SU-DHL-6 (cell line): ENCODE data around the gene ZNF423.

Experiments used
- H2AFZ ChIP-seq: fragments of 200-600 bp; sonication (generic); 2 replicates; pipeline ENCODE4 v1.6.1; 2014; ENCODE audit warnings: low read depth, mild to moderate bottlenecking, moderate library complexity, mixed read lengths, antibody characterized with exemption, low read length; ENCODE audit not compliant: severe bottlenecking
- H3F3A ChIP-seq: fragments of 200-600 bp; shearing (Covaris generic); 2 replicates; pipeline ENCODE4 v1.6.0; 2016; ENCODE audit warnings: antibody characterized with exemption, mild to moderate bottlenecking; ENCODE audit not compliant: insufficient read depth
- H3K27ac ChIP-seq: fragments of 200-600 bp; sonication (generic); 2 replicates; pipeline ENCODE4 v1.5.1; 2016; ENCODE audit warnings: low read depth, mild to moderate bottlenecking, low read length, moderate library complexity, mixed read lengths
- H3K27me3 ChIP-seq: fragments of 200-600 bp; sonication (generic), shearing (Covaris generic); 2 replicates; pipeline ENCODE4 v1.6.0; 2014; ENCODE audit warnings: mild to moderate bottlenecking, low read length
- H3K36me3 ChIP-seq: fragments of 200-600 bp; sonication (generic); 2 replicates; pipeline ENCODE4 v1.6.1; 2014; ENCODE audit warnings: mild to moderate bottlenecking, low read length, mixed read lengths
- H3K4me2 ChIP-seq: fragments of 300-600, 200-600 bp; shearing (Covaris generic), sonication (generic); 2 replicates; pipeline ENCODE4 v1.6.0; 2014; ENCODE audit warnings: low read length, low read depth, mild to moderate bottlenecking; ENCODE audit not compliant: poor library complexity, severe bottlenecking
- H3K4me3 ChIP-seq: fragments of 200-600 bp; sonication (generic); 2 replicates; pipeline ENCODE4 v1.5.1; 2014; ENCODE audit warnings: antibody characterized with exemption, low read length, mild to moderate bottlenecking, mixed read lengths; ENCODE audit not compliant: insufficient read depth, poor library complexity, severe bottlenecking
- H3K79me2 ChIP-seq: fragments of 200-600 bp; sonication (generic); 2 replicates; pipeline ENCODE4 v1.6.1; 2014; ENCODE audit warnings: mild to moderate bottlenecking, low read length, moderate library complexity; ENCODE audit not compliant: insufficient read depth
- H3K9ac ChIP-seq: fragments of 200-600 bp; sonication (generic); 2 replicates; pipeline ENCODE4 v1.7.0; 2014; ENCODE audit warnings: mild to moderate bottlenecking, low read length
- H3K9me2 ChIP-seq: fragments of 200-600 bp; sonication (generic); replicated peaks from 2 replicates; pipeline ENCODE4 v1.6.1; 2014; ENCODE audit warnings: low read length; ENCODE audit not compliant: insufficient read depth
- H3K9me3 ChIP-seq: fragments of 200-600 bp; sonication (generic); 2 replicates; pipeline ENCODE4 v1.6.1; 2014; ENCODE audit warnings: low read length, mixed read lengths; ENCODE audit not compliant: insufficient read depth
- H4K20me1 ChIP-seq: fragments of 200-600 bp; sonication (generic); 2 replicates; pipeline ENCODE4 v1.6.1; 2014; ENCODE audit warnings: low read depth, mild to moderate bottlenecking, antibody characterized with exemption, low read length, moderate library complexity, mixed read lengths
- CTCF ChIP-seq: fragments of 200-600 bp; sonication (generic); IDR thresholded peaks from one replicate; pipeline ENCODE4 v1.5.1; 2017; ENCODE audit warnings: antibody characterized with exemption, mild to moderate bottlenecking, low read length, moderate library complexity; ENCODE audit not compliant: insufficient read depth, poor library complexity, severe bottlenecking
- EZH2phosphoT487 ChIP-seq: fragments of 200-600 bp; sonication (generic), shearing (Covaris generic); conservative IDR thresholded peaks from 2 replicates; pipeline ENCODE4 v1.6.1; 2018; ENCODE audit warnings: mild to moderate bottlenecking, antibody characterized with exemption, low read length, moderate library complexity, mixed read lengths

Gene ZNF423

DNA sequence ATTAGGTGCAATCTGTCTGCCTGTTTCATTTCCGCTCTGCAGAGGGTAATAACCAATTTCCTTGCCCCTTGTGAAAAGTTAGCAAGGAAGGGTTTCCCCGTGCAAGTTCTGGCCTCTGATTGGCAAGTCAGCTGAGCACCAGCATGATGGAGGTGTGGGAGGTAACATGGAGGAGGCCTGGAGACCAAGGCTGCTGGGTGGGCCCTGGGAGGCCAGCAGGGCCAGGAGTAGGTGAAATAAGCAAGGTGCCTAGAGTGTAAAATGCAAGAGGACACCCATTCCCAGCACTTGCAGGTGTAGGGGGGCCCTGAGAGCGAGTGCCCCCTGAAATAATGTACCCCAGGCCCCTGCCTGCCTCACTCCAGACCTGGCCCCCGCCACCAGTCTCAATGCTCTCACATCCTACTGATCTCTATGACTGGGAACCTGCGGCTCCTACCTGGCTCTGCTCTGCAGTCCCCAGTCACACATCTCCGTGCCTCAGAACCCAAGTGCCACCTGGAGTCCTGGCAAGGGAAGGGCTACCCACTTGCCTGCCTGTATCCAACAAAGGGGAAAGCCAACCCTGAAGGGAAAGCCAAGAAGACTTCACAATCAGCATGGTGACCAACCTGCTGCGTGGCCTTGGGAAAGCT, 366.1 kb downstream of the ZNF423 start:
- H3K36me3 ChIP-seq: no peaks in the 10 kb centered on the region
- H3K4me2 ChIP-seq: no peak overlapping the region
- H2AFZ ChIP-seq: peak overlapping the region; percentile 28
- no peak overlapping the region for H3K27ac ChIP-seq
- no peak overlapping the region for H3K9ac ChIP-seq
- no peak overlapping the region for H3K4me3 ChIP-seq
- H3K9me2 ChIP-seq: no peaks in the 10 kb centered on the region
- H3K79me2 ChIP-seq: no peaks in the 10 kb centered on the region
- H3F3A ChIP-seq: no peaks in the 10 kb centered on the region
- no peaks in the 10 kb centered on the region for H3K9me3 ChIP-seq
- no peaks in the 10 kb centered on the region for H4K20me1 ChIP-seq
- H3K27me3 ChIP-seq: no peaks in the 10 kb centered on the region
- TF ChIP-seq CTCF: no peak
- TF ChIP-seq EZH2phosphoT487: no peak

- Histone ChIP-seq H3K9ac (no peak overlapping the region), H3K9me2 (no peaks in the 10 kb centered on the region), H3K27ac (no peak overlapping the region), H3K36me3 (no peaks in the 10 kb centered on the region), H3K4me2 (no peak overlapping the region), H4K20me1 (no peaks in the 10 kb centered on the region), H3K4me3 (no peak overlapping the region), H3K79me2 (no peaks in the 10 kb centered on the region), H3K27me3 (no peaks in the 10 kb centered on the region), H2AFZ (peak overlapping the region; percentile 28), H3F3A (no peaks in the 10 kb centered on the region), H3K9me3 (no peaks in the 10 kb centered on the region)
- TF ChIP-seq EZH2phosphoT487: no peak
- no peak for TF ChIP-seq CTCF
Observed at GRCh38 chr16:49488740-49489525, 367.0 kb downstream of the ZNF423 start.

GRCh38 chr16:49488336-49488735, 367.6 kb downstream of the ZNF423 start:
- Histone ChIP-seq H3K9me3 (no peaks in the 10 kb centered on the region), H3K9ac (no peak overlapping the region), H3K36me3 (no peaks in the 10 kb centered on the region), H3K27ac (no peak overlapping the region), H3K4me2 (no peak overlapping the region), H3K9me2 (no peaks in the 10 kb centered on the region), H3K27me3 (no peaks in the 10 kb centered on the region), H3F3A (no peaks in the 10 kb centered on the region), H3K4me3 (no peak overlapping the region), H3K79me2 (no peaks in the 10 kb centered on the region), H2AFZ (no peak overlapping the region), H4K20me1 (no peaks in the 10 kb centered on the region)
- TF ChIP-seq EZH2phosphoT487: no peak
- no peak for TF ChIP-seq CTCF
